Measurements from ENCODE around the gene GALNT18.

Gene GALNT18

GRCh38 chr11:11335043-11335442, 286.8 kb downstream of the GALNT18 start:
- no peak for DNase-seq

- DNase-seq = no peak
These were observed 287.2 kb downstream of the GALNT18 start for GRCh38 chr11:11334607-11335006.

GRCh38 chr11:11332141-11332710, 289.6 kb downstream of the GALNT18 start:
- no peak for DNase-seq

- no peak for DNase-seq
These were observed 292.6 kb downstream of the GALNT18 start for GRCh38 chr11:11329062-11329806.

GRCh38 chr11:11324090-11324489, 297.7 kb downstream of the GALNT18 start:
- DNase-seq = peak; percentile 17

GRCh38 chr11:11322101-11322500, 299.7 kb downstream of the GALNT18 start:
- DNase-seq = no peak

- DNase-seq = no peak
These were observed 301.0 kb downstream of the GALNT18 start for GRCh38 chr11:11320825-11321224.

- DNase-seq = no peak
These were observed 302.8 kb downstream of the GALNT18 start for GRCh38 chr11:11318961-11319360.

- DNase-seq = no peak
These were observed 303.3 kb downstream of the GALNT18 start for GRCh38 chr11:11318461-11318860.

GRCh38 chr11:11316651-11317230, 305.1 kb downstream of the GALNT18 start:
- no peak for DNase-seq

GRCh38 chr11:11313902-11314692, 307.7 kb downstream of the GALNT18 start:
- no peak for DNase-seq

GRCh38 chr11:11313426-11313825, 308.4 kb downstream of the GALNT18 start:
- DNase-seq = peak; percentile 9

GRCh38 chr11:11312738-11313137, 309.1 kb downstream of the GALNT18 start:
- no peak for DNase-seq

- no peak for DNase-seq
These were observed 310.6 kb downstream of the GALNT18 start for GRCh38 chr11:11311169-11311568.

GRCh38 chr11:11309906-11310305, 311.9 kb downstream of the GALNT18 start:
- DNase-seq = no peak

GRCh38 chr11:11308249-11308648, 313.6 kb downstream of the GALNT18 start:
- no peak for DNase-seq

GRCh38 chr11:11306855-11307254, 314.9 kb downstream of the GALNT18 start:
- DNase-seq = no peak

GRCh38 chr11:11304550-11304949, 317.3 kb downstream of the GALNT18 start:
- DNase-seq = no peak

- DNase-seq = no peak
These were observed 319.2 kb downstream of the GALNT18 start for GRCh38 chr11:11302565-11302964.

- no peak for DNase-seq
These were observed 320.6 kb downstream of the GALNT18 start for GRCh38 chr11:11301212-11301611.

- DNase-seq = no peak
These were observed 324.2 kb downstream of the GALNT18 start for GRCh38 chr11:11297578-11297977.

- no peak for DNase-seq
These were observed 325.4 kb downstream of the GALNT18 start for GRCh38 chr11:11296434-11296833.

GRCh38 chr11:11294551-11294855, 327.3 kb downstream of the GALNT18 start:
- no peak for DNase-seq
